Parathyroid adenoma (tissue), 2 donors: ENCODE measurements around the gene BLVRB.

ENCODE experiments used
- H2AFZ ChIP-seq: fragments of 300-600 bp; sonication (generic); one replicate; pipeline ENCODE4 v1.7.0; 2017; ENCODE audit warnings: antibody characterized with exemption, mild to moderate bottlenecking
- H3K27ac ChIP-seq: fragments of 300-600 bp; sonication (generic); one replicate; pipeline ENCODE4 v1.7.0; 2017
- H3K27me3 ChIP-seq: fragments of 300-600 bp; sonication (generic); one replicate; pipeline ENCODE4 v1.7.0; 2017; ENCODE audit warnings: low read length; ENCODE audit not compliant: control insufficient read depth, insufficient read depth
- H3K36me3 ChIP-seq: fragments of 300-600 bp; sonication (generic); one replicate; pipeline ENCODE4 v1.7.0; 2017; ENCODE audit warnings: low read length; ENCODE audit not compliant: control insufficient read depth, insufficient read depth
- H3K4me1 ChIP-seq: fragments of 300-600 bp; sonication (generic); one replicate; pipeline ENCODE4 v1.7.0; 2017; ENCODE audit warnings: control low read depth
- H3K4me2 ChIP-seq: fragments of 300-600 bp; sonication (generic); one replicate; pipeline ENCODE4 v1.7.0; 2017; ENCODE audit warnings: low read length
- H3K4me3 ChIP-seq: fragments of 300-600 bp; sonication (generic); one replicate; pipeline ENCODE4 v1.7.0; 2017; ENCODE audit warnings: low read depth, low read length
- H3K79me2 ChIP-seq: fragments of 300-600 bp; sonication (generic); one replicate; pipeline ENCODE4 v1.7.0; 2017; ENCODE audit warnings: control low read depth
- H3K9ac ChIP-seq: fragments of 300-600 bp; sonication (generic); one replicate; pipeline ENCODE4 v1.7.0; 2017; ENCODE audit warnings: mild to moderate bottlenecking
- H3K9me3 ChIP-seq: fragments of 300-600 bp; sonication (generic); one replicate; pipeline ENCODE4 v1.7.0; 2017; ENCODE audit warnings: low read length; ENCODE audit not compliant: control insufficient read depth
- CTCF ChIP-seq: fragments of 300-600 bp; sonication (generic); IDR thresholded peaks from one replicate; pipeline ENCODE4 v1.7.0; 2017; ENCODE audit warnings: antibody characterized with exemption, mild to moderate bottlenecking
- donor health status: primary hyperparathyroidism.

BLVRB gene

GRCh38 chr19:40465557-40466218 is at the start of gene BLVRB:
BLVRB (minus strand) TSS chr19:40465745; CDS start chr19:40465688, 57 bp downstream.
- Histone ChIP-seq H3K27me3 (no peaks in the 10 kb centered on the region), H3K9me3 (no peaks in the 10 kb centered on the region), H2AFZ (peak within 1 kb of the TSS; percentile 96), H3K27ac (peak within 1 kb of the TSS; percentile 87), H3K4me1 (peaks cover 13% of the 10 kb centered on the region), H3K4me3 (peak within 1 kb of the TSS; percentile 67), H3K36me3 (no peaks in the 10 kb centered on the region), H3K4me2 (peak within 1 kb of the TSS; percentile 85), H3K79me2 (no peaks in the 10 kb centered on the region), H3K9ac (peak within 1 kb of the TSS; percentile 50)
- TF ChIP-seq CTCF, result no peak

GRCh38 chr19:40513741-40514315 is 48.3 kb upstream of the BLVRB start:
- no peak overlapping the region for H2AFZ ChIP-seq
- H3K4me1 ChIP-seq, result no peaks in the 10 kb centered on the region
- no peak overlapping the region for H3K4me2 ChIP-seq
- no peak overlapping the region for H3K27ac ChIP-seq
- H3K9me3 ChIP-seq, result no peaks in the 10 kb centered on the region
- H3K36me3 ChIP-seq, result no peaks in the 10 kb centered on the region
- H3K79me2 ChIP-seq, result no peaks in the 10 kb centered on the region
- no peak overlapping the region for H3K4me3 ChIP-seq
- no peak overlapping the region for H3K9ac ChIP-seq
- no peak for TF ChIP-seq CTCF
- H3K27me3 ChIP-seq, result no peaks in the 10 kb centered on the region

GRCh38 chr19:40513345-40513678 is 47.8 kb upstream of the BLVRB start:
- H3K36me3 ChIP-seq, result no peaks in the 10 kb centered on the region
- no peak overlapping the region for H3K9ac ChIP-seq
- H3K79me2 ChIP-seq, result no peaks in the 10 kb centered on the region
- H3K27ac ChIP-seq, result no peak overlapping the region
- no peak overlapping the region for H3K4me2 ChIP-seq
- no peaks in the 10 kb centered on the region for H3K27me3 ChIP-seq
- H2AFZ ChIP-seq, result peak overlapping the region; percentile 57
- no peaks in the 10 kb centered on the region for H3K9me3 ChIP-seq
- H3K4me1 ChIP-seq, result no peaks in the 10 kb centered on the region
- no peak for TF ChIP-seq CTCF
- no peak overlapping the region for H3K4me3 ChIP-seq

- H3K4me2 ChIP-seq, result peak overlapping the region; percentile 21
- peak; percentile 30 for TF ChIP-seq CTCF
- H3K4me1 ChIP-seq, result no peaks in the 10 kb centered on the region
- H3K79me2 ChIP-seq, result no peaks in the 10 kb centered on the region
- H3K9me3 ChIP-seq, result no peaks in the 10 kb centered on the region
- H3K4me3 ChIP-seq, result no peak overlapping the region
- H3K27ac ChIP-seq, result no peak overlapping the region
- no peak overlapping the region for H3K9ac ChIP-seq
- no peaks in the 10 kb centered on the region for H3K27me3 ChIP-seq
- H2AFZ ChIP-seq, result peak overlapping the region; percentile 57
- H3K36me3 ChIP-seq, result no peaks in the 10 kb centered on the region
Measured at GRCh38 chr19:40512473-40513344, 47.2 kb upstream of the BLVRB start.
